ENCODE measurements around the gene ERBB4.

Gene ERBB4

DNA sequence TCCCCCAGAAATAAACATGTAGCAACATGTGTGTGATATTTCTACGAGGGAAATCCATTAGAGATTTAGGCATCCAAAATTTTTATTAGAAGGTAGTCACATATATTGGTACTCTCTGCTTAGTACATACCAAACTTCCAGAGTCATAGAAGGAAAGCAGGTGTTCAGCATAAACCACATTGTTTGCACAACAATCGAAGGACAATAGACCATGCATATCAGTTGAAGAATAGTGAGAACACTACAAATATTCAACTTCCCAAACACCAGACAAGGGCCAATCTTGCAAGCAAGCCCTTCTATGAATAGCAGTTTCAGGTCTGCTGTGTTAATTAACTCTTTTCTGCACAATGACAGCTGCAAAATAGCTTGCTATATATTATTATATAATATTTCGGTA is 702.2 kb downstream of the ERBB4 start:
- no peak for DNase-seq (ENCODE audit: low read depth in 2 of 2)

DNA sequence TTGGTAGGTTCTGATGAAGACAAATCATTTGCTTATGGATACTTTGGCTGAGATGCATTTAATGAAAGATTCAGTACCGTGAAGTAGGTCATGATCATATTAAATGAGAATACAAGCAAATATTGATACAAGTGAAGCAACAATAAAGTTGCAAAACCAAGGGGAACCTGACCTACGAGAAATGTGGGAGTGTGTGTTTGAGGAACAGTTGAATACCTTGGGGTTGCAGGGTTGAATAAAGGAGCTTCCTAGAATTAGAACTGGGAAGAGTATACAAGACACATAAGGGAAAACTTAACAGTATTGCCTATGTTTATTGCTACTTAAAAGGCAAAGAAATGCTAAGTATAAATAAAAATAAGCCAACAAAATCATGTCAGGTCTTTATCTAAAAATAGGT is 702.9 kb downstream of the ERBB4 start:
- DNase-seq (ENCODE audit: low read depth in 2 of 2), result no peak

DNA sequence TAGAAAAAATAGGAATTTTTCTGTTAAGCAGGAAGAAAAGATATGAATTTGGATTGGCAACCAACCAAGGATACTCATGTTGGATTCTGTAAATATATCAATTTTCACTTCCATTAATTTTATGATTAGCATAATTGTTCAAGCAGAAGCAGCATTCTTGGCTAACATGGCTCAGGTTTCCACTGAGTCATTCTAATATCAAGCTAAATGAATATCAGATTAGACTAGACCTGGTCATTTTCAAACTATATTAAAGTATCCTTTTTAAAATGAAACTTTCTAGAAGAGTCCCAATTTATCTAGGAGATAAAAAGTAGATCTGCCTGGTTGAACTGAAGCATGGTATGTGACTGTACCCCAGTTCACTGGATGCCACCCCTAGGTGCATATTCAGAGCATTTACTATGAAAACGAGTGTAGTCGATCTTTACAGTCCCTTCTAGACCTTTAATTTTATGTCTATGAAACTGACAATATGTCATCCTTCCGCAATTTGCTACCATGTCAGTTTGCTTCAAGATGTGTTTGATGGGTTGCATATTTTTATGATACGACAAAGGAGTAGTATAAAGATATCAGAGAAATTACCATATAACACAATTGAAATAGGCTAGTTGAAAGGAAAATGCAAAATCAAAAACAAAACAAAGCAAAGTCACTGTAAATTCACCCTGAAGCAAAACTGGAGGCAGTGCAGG is 704.9 kb downstream of the ERBB4 start:
- DNase-seq (ENCODE audit: low read depth in 2 of 2), result no peak

DNA sequence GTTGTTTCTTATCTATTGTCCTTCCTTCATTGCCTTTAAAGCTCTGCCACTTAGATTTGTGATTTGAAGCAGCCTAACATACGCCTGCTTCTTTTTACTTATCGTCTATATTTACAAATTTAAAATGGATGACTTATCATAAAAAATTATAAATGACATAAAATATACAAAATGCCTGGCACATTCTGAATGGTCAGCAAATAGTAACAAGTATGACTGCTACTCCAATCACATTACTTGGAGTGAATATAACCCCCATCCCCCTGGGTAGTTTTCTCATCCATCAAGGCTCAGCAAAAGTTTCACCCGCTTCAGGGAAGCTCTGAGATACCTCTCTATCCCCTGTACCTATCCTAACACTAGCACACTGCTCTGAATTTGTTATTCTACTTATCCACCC is 708.9 kb downstream of the ERBB4 start:
- no peak for DNase-seq (ENCODE audit: low read depth in 2 of 2)

DNA sequence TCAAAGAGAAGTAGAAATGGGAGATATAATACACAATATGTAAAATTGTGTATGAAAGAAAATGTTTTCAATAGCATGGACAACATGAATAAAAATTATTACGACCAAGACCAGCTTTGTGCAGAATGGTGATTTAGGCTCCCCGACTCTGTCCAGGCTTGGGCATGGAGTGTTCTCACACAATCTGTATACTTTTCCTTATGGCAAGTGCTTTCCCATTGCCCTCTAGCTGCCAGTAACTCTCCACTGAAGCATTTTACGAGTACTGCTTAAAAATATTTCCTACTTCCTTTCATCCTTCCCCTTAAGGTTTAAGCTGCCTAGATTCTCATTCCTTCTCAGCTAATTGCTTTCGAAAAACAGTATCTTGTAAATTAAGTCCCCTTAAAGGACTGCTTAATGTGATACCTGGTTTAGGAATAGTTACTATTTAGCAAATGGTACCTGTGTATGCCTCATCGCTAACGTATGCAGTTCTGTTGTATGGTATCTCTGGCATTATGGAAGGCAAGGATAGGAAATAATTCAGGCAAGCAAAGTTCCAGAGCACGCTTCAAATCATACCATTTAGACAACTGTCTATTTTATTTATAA is 714.6 kb downstream of the ERBB4 start:
- no peak for DNase-seq (ENCODE audit: low read depth in 2 of 2)

DNA sequence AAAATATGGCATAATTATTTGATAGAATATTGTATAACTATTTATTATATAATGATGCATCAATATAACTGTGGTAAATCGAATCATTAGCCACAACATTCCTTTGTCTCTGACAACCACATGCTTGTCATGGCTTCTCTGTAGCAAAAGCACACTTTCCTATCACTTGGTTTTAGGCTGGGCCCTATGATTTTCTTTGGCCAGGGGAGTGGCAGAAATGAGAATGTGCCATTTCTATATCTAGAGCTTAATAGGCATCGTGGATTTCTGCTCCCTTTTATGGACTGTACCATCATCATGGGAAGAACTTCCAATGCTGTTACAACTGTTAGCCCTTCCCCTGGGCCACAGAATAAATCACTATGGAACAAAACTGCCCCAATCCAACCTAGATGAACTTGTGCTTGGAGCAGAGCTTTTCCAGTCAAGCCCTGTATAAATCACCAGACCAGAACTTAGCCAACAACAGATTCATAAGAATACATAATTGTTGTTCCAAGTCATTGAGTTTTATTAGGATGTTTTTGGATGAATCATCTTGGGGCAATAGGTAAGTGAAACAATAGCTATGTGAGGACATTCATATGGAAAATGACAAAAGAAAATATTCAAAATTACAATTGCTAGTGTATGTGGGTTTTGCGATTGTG is 715.8 kb downstream of the ERBB4 start:
- no peak for DNase-seq (ENCODE audit: low read depth in 2 of 2)

DNA sequence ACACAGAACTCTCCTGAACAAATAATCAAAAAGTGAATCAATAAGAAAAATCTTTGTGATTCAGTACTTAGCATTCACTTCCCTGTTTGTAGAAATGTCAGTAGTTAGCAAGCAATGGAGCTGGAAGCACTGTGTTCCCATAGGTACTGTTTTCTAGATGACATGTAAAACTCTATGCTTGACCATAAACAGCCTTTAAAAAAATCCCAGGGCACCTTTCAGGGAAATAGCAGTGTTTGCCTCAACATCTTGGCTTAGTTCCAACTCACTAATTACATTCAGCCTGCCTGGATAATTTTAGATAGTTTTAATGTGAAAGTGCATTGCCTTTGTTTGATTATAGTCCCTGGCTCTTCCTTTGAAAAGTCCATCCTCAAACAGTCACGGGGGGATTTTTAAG is 721.8 kb downstream of the ERBB4 start:
- no peak for DNase-seq (ENCODE audit: low read depth in 2 of 2)

DNA sequence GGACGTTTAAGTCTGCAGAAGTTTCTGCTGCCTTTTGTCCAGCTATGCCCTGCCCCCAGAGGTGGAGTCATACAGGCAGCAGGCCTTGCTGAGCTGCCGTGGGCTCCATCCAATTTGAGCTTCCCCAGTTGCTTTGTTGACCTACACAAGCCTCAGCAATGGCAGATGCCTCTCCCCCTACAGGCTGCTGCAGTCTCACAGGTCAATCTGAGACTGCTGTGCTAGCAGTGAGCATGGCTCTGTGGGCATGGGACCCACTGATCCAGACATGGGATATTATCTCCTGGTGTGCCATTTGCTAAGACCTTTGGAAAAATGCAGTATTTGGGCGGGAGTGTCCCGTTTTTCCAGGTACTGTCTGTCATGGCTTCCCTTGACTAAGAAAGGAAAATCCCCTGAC is 726.0 kb downstream of the ERBB4 start:
- DNase-seq (ENCODE audit: low read depth in 2 of 2), result no peak

DNA sequence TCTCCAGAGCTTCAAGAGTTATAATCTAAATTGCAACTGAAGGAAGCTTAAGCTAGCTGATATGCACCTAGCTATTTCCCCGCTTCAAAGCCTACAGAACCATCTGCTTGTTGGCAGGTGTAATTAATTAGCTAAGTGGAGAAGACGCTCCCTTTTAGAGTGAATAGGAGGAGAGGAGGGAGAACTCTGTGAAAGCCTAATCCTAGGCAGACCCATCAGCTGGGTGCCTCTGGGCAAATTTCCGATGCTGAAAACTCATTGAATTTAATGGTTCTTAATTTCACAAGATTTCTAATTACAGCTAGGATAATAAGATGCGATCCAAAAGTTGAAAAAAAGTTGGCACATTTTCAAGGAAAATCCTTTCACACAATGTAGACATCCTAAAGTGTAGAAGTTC is 735.9 kb downstream of the ERBB4 start:
- DNase-seq (ENCODE audit: low read depth in 2 of 2), result no peak

DNA sequence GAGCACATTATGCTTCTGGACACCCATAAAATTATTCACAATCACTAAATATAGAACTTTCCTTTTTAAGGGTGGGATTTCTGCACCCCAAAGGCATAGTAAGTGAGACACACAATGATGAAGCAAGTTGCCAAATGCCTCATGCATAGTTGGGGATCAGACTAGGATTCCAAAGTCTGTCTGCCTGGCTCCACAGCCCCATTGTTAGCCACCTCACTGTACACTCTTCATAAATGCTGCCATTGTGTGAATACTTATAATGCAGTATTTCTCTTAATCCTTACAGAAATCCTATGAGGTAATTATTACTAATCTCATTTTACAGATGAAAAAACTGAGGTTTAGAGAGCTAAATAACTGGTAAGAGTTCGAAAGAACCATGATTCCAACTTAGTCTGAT is 738.6 kb downstream of the ERBB4 start:
- no peak for DNase-seq (ENCODE audit: low read depth in 2 of 2)

DNA sequence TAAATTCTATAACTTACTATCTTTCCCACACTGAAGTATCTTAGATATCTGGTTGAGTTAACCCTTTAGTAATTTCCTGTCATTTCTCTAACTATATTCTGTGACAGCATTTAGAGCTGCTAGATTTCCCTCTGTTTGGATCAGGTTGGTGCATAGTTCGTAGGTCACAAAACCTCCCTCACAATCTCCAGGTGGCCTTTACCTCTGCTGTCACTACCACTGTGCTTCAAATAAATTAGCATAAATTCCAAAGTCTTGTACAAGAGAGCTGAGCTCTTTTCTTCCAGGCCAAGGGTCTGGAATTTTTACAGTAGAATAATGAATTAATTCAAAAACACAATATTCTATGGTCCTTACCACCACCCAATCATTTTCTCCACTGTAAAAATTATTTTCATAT is 739.7 kb downstream of the ERBB4 start:
- DNase-seq (ENCODE audit: low read depth in 2 of 2), result no peak

DNA sequence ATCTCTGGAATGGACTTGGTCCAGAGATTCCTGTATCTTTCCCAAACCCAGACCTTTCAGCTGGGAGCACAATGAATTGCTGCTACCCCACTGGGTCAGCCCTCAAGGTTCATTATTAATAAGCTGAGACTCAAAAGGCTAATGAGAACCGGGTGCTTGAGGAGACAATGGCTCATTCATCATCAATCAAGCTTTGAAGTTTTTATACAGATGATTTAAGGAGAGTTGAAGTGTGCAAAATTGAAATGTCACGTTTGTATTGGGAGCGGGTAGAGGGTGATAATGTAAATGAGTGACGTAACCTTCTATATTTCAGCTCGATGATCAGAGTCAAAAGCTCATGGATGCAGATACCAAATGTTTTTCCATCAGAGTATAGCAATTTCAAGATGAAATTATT is 744.9 kb downstream of the ERBB4 start:
- DNase-seq (ENCODE audit: low read depth in 2 of 2), result no peak

DNA sequence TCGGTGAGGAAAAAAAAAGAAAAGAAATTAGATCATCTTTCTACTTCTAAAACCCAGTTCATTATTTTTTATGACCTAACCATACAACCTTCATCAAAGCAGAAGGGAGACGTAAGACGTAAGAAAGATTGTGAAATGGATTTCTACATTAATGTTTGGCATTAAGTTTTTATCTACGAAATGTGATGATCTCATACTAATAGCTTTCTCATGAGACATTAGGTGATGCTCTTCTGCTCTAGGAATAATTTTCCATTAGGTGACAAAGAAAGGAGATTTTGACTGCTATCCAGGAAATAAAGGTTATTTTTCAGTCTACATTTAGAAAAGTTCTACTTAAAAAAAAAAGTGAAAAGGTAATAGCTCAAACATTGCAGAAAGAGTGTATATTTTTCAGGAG is 748.6 kb downstream of the ERBB4 start:
- DNase-seq (ENCODE audit: low read depth in 2 of 2), result no peak

DNA sequence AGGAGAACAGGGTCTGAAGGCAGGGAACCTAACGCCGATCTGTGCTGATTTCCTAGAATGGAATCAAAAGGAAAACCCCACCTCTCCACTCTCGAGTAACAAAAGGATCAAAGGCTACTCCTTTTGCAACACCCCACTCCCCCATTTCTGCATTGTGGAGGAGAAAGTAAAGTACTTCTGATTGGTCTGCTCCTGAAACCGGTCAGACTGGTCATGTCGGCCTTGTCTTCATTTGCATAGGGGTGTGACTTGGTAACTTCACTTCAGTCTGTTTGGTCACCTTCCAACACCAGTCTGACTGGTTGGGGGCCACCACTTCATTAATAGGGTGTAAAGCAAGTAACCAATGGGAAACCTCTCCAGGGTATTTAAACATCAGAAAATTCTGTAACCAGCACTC is 771.9 kb downstream of the ERBB4 start:
- no peak for DNase-seq (ENCODE audit: low read depth in 2 of 2)

DNA sequence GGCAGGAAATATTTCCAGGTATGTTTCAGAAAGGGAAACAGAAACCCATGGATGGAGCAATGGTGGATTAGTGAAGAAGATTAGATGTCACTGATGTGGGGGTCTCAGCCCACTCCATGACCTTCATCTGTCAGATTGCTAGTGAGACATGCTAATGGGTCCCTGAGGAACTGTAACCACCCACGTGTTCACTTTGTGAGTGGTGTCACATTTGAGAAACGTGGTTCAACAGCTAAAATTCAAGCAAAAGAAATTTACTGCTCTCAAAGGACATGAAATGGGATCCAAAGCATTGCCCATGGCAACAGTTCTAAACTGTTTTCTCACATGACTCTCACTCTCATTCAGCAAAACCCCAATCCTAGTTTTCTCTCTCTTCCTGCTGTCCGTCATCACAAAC is 776.1 kb downstream of the ERBB4 start:
- DNase-seq (ENCODE audit: low read depth in 2 of 2), result no peak

DNA sequence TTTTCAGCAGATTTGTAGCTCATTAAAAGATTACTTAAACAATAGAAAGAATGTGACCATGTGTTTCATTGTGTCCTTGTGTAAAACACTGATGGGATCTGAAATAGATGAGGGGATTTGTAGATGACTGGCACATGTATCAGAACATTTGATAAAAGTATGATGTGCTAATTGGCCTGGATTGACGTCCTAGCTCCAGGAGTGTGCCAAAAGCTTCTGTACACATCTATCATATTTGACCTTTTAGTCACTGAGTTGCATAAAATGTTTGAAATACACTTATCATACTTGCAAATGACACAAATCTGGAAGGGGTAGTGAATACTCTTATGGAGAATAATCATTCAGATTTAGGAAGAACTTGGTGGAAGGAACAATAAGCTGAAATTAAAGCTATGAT is 778.5 kb downstream of the ERBB4 start:
- no peak for DNase-seq (ENCODE audit: low read depth in 2 of 2)

DNA sequence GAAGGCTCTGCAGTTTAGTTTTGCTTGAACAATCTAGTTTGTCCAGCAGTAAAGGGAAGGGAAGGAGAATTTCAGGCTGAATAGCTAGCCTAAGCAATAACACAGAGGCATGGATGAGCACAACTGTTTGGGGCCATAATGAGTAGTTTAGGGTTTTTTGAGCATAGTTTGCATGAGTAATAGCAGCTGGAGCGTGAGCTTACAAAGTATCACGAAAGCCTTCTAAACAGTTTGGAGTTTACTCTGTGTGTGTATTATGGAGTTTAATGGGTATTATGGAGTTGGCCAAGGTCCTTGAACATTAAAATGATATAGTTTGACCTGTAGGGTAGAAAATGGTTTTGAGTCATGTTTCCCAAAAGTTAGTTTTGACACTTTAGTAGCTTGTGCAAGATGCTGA is 782.3 kb downstream of the ERBB4 start:
- DNase-seq (ENCODE audit: low read depth in 2 of 2), result no peak

DNA sequence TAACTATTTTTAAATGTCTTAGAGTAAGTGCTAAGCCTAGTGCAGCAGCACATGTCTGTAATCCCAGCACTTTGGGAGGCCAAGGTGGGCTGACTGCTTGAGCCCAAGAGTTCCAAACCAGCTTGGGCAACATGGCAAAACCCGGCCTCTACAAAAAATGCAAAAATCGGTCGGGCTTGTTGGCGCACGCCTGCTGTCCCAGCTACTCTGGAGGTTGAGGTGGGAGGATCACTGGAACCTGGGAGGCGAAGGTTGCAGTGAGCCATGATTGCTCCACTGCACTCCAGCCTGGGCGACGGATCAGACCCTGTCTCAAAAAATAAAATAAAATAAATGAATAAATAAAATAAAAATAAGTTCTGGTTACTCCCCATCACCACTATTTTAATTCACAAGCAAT is 783.4 kb downstream of the ERBB4 start:
- DNase-seq (ENCODE audit: low read depth in 2 of 2), result no peak

DNA sequence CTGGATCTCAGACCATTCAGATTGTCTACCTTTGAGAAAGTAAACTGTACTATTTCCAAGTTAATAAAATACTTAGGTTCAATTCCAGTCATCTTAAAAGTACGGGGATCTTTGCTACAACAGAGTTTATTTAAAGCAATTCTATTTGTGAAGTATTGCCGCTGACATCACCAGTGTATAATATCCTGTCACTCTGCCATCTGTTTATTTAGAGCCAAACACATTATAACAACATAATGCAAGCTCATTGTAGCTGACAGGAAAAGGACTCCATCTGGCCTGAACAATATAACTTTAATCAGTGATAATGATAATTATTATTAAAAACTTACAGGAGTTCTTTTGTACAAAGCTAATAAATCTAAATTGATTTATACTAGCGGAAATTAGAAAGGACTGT is 786.8 kb downstream of the ERBB4 start:
- DNase-seq (ENCODE audit: low read depth in 2 of 2), result no peak

DNA sequence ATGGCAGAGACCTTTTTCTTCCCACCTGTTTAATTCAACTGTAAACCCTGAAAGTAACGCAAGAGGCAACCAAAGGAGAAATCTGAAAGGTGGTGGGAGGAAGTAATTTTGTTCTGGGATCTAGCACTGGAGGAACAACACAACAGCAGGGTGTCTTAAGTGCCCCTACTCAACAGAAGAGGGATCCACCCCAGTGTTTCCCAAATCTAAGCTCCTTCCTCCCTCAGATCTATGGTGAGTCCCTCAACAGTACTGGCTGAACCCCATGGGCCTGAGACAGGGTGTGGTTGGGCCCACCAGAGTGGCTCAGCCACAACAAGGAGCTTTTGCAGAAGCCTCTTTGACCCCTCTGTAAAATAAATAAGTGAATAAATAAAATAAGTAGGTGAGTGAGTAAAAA is 790.3 kb downstream of the ERBB4 start:
- DNase-seq (ENCODE audit: low read depth in 2 of 2), result no peak

DNA sequence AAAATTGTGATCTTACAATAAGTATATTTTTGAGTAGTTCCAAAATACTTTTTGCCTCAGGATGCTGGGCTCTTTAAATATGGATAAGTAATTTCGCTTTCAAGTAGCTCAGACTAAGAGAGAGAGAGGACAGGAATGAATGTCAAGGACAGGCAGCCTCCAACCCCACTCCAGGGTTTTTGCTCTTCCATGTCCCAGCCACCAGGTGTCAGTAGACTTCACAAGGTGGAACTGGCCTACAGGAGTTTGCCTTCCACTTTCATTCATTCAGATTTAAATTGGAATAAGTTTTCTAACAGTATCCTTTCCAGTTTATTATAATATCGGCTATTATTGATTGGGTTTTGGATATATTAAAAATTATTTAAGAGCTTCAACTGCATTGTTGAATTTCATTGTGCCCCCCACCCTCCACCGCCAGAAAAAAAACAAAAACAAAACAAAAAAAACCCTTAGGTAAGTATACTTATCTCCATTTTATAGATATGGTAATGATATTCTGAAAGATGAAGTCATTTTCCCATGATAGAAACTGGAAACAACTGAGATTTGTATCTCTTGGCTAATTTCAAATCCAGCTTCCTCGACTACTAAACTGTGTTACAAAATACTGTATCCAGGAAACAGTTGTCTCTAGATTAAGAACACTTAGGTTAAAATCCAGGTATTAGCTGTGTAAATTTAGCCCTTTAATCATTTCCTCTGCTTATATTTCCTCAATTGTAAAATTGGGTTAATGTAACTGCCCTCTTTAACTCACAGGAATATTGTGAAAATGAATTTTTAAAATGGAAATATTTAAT is 793.1 kb downstream of the ERBB4 start:
- DNase-seq (ENCODE audit: low read depth in 2 of 2), result no peak

DNA sequence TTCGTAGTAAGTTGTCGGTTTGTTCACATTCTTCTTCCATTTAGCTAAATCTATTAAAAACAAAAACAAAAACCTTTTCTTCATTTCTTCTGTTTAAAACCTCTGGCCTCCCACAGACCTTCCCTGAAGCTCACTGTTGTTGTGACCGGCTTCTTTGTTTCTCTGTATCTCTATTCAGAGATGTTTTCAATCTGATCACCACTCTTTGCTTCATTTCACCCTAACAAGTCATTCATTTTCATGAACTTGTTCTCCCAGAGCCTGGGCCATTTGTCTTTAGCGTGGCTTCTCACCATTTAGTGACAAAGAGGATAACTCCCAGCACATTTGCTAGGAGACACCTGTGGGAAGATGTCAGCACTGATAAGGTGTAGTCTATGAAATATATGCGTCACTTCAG is 794.2 kb downstream of the ERBB4 start:
- DNase-seq (ENCODE audit: low read depth in 2 of 2), result no peak

DNA sequence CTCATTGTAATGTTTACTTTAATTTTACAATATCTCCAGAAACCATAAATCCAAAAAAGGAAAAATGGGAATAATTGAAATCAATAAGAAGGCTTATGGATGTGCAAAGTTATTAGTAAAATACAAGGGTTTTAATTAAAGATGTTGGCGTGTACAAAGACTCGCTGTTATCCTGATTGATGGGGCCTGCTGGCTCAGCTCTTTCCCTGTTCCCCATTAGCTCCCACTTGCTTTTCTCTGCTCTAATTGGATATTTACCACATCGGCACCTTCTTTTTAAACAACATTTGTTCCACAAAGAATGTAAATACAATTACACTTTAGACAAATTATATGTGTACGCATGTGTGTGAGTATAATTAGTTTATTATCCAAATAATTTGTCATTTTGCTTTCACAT is 796.6 kb downstream of the ERBB4 start:
- DNase-seq (ENCODE audit: low read depth in 2 of 2), result no peak
